GM19099 (cell line): Measurements from ENCODE around the gene HOOK2.

Experiments
- POLR2A ChIP-seq: IDR thresholded peaks from 3 replicates; pipeline ENCODE4 v1.6.1; 2011; ENCODE audit warnings: low read depth; ENCODE audit not compliant: insufficient read length; ENCODE audit errors: extremely low read depth

HOOK2 gene

GRCh38 chr19:12786141-12786870, 11.0 kb upstream of the HOOK2 start:
- no peak for TF ChIP-seq POLR2A

GRCh38 chr19:12785431-12786031, 10.2 kb upstream of the HOOK2 start:
- TF ChIP-seq POLR2A = no peak

GRCh38 chr19:12784871-12785430, 9.6 kb upstream of the HOOK2 start:
- TF ChIP-seq POLR2A = no peak

GRCh38 chr19:12784394-12784870, 9.1 kb upstream of the HOOK2 start:
- TF ChIP-seq POLR2A = peak; percentile 19

GRCh38 chr19:12783849-12784393, 8.6 kb upstream of the HOOK2 start:
- no peak for TF ChIP-seq POLR2A

GRCh38 chr19:12783291-12783848, 8.0 kb upstream of the HOOK2 start:
- no peak for TF ChIP-seq POLR2A

GRCh38 chr19:12782424-12783290, 7.3 kb upstream of the HOOK2 start:
- peak; percentile 71 for TF ChIP-seq POLR2A

- no peak for TF ChIP-seq POLR2A
Observed at GRCh38 chr19:12782174-12782423, 6.7 kb upstream of the HOOK2 start.

GRCh38 chr19:12779162-12779993, 4.0 kb upstream of the HOOK2 start:
- no peak for TF ChIP-seq POLR2A

GRCh38 chr19:12778905-12779161, 3.5 kb upstream of the HOOK2 start:
- no peak for TF ChIP-seq POLR2A

- TF ChIP-seq POLR2A = peak; percentile 69
Observed at GRCh38 chr19:12778017-12778904, 2.9 kb upstream of the HOOK2 start.

- no peak for TF ChIP-seq POLR2A
Observed at GRCh38 chr19:12777217-12778016, 2.1 kb upstream of the HOOK2 start.

- TF ChIP-seq POLR2A = no peak
Observed at GRCh38 chr19:12773571-12773970, 1.8 kb downstream of the HOOK2 start.
